Measurements from ENCODE around the gene PKDREJ.

Gene PKDREJ

DNA sequence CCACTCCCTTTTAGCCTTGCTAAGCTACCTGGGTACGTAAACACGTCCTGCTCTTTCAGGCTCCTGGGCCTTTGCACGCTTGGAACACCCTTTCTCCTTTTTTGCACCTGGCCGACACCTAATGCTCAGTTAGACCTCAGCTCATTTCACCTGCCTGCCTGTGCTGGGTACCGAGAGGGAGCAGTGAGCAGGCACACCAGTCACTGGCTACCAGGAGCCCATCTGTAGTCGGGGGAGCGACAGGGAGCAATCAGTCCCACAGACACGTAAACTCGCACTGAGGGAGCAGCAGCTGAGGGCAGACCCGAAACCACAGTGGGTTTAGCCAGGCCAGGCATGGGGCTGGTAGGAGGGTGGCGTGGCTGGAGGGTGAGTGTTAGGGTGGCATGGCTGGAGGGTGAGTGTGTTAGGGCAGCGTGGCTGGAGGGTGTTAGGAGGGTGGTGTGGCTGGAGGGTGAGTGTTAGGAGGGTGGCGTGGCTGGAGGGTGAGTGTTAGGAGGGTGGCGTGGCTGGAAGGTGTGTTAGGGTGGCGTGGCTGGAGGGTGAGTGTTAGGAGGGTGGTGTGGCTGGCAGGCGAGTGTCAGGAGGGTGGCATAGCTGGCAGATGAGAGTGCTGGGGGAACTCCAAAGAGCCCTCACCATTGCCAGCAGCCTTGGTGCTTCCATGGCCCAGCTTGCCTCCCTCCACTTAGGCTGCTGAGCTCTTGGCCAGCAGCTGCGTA is 27.1 kb upstream of the PKDREJ start:
- no peak for DNase-seq

GRCh38 chr22:46289244-46289891 is 26.2 kb upstream of the PKDREJ start:
- no peak for DNase-seq

DNA sequence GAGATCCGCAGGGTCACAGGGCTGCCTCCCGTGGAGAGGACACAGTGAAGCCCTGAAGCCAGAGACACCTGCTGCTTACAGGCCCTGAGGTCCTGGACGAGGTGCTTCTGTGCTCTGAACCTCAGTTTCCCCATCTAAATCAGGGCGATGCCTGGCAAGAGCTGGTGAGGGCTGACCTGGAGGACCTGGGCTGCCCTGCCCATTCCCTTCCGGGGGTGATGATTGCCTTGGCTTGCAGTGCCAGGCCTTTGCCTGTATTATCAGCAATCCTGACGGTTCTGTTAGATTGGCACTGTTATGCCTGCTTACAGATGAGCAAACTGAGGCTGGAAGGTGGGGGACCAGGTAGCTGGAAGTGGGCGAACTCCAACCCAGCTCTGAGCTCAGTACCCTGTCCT is 25.7 kb upstream of the PKDREJ start:
- DNase-seq: no peak

- peak; percentile 40 to 59 (median 48) for DNase-seq
These were observed 25.0 kb upstream of the PKDREJ start for GRCh38 chr22:46287873-46288751.

DNA sequence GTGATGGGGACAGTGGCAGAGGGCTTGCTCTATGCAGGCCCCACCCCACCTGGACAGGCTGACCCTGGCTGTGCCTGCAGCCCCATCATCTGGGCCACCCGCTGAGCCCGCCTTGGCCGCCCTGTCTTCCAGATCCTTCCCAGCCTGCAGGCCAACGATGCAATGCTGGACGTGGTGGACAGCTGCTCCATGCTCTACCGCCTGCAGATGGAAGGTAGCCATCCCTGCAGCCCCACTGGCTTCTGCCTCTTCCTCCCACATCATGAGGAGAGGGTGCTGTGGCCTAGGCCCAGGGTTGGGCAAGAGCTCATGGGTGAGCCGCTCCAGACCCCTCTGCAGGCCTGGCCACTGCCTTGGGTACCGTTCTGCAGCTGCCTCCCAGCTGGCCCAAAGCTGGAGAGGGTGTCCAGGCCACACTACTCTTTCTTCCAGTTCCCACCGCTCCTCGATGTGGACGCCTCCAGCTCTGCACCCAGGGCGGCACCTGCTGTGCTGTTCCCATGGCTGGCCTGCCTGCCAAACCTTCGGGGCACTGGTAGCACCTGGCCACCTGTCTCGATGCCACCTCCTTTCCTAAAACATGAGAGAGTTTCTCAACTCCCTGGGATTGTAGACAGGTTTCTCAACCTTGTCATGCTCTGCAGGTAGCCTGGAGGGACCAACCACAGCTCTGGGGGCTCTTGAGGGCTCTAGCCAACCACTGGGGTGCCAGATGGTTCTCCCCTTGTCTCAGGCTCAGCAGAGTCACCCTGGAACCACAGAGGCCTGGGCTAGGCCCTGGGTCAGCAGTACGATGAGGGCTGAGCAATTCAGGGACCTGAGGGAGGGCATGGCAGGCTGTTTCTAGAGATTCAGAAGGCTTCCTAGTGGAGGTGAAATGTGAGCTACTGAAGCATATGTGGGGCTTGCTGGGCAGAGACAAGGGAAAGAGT is 24.1 kb upstream of the PKDREJ start:
- no peak for DNase-seq

- DNase-seq: no peak
These were observed 22.9 kb upstream of the PKDREJ start for GRCh38 chr22:46286006-46286405.

GRCh38 chr22:46281866-46282678 is 18.9 kb upstream of the PKDREJ start:
- DNase-seq: no peak

GRCh38 chr22:46280999-46281623 is 18.0 kb upstream of the PKDREJ start:
- DNase-seq: peak; percentile 17 to 70 (median 46)

DNA sequence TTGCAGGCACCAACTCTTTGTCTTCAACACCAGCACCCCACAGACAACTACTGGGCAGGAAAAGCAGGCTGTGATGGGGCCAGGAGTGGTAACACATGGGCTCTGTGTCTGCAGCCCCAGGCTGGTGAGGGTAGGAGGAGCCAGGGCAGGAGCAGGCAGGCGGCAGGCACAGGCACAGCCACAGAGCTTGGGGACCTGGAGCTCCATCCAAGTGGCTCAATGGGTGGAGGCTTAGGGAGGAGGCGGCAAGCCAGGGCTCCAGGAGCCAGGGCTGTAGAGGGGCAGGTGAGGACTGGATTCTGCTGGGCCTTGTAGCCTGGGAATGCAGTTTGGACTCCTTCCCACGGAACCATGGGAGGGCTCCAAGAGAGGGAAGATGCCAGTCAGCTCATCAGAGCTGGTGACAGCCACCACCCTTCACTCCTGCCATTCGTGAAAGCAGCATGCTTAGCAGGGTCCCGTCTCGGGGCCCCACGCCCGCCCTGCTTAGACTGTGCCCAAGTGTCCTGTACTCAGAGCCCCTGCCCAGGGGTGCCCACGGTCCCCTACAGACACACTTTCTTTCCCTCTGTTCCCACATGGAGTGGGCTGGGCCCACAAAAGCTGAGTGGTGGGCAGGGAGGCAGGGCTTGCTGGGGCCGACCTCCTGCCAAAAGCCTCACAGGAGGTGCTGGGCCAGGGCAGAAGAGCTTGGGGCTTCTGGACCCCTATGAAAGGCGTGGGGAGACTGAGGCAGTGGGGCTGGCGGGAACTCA is 17.1 kb upstream of the PKDREJ start:
- no peak for DNase-seq

- DNase-seq: no peak
These were observed 15.8 kb upstream of the PKDREJ start for GRCh38 chr22:46278656-46279645.

DNA sequence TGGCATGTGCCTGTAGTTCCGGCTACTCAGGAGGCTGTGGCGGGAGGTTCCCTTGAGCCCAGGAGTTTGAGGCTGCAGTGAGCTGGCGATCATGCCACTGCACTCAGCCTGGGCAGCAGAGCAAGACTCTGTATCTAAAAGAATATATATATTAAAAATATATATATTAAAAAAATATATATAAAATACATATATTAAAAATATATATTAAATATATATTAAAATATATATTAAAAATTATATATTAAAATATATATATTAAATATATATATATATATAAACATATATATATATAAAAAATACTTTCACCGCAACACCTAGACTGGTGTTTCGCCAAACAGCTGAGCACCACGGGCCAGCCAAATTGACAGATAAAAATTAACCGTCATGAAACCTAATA is 13.4 kb upstream of the PKDREJ start:
- DNase-seq: no peak

- DNase-seq: peak in 1 of 4 experiments; percentile 22
These were observed 12.4 kb upstream of the PKDREJ start for GRCh38 chr22:46275455-46276122.

GRCh38 chr22:46274381-46274780 is 11.2 kb upstream of the PKDREJ start:
- DNase-seq: no peak

GRCh38 chr22:46273432-46274148 is 10.4 kb upstream of the PKDREJ start:
- DNase-seq: no peak

DNA sequence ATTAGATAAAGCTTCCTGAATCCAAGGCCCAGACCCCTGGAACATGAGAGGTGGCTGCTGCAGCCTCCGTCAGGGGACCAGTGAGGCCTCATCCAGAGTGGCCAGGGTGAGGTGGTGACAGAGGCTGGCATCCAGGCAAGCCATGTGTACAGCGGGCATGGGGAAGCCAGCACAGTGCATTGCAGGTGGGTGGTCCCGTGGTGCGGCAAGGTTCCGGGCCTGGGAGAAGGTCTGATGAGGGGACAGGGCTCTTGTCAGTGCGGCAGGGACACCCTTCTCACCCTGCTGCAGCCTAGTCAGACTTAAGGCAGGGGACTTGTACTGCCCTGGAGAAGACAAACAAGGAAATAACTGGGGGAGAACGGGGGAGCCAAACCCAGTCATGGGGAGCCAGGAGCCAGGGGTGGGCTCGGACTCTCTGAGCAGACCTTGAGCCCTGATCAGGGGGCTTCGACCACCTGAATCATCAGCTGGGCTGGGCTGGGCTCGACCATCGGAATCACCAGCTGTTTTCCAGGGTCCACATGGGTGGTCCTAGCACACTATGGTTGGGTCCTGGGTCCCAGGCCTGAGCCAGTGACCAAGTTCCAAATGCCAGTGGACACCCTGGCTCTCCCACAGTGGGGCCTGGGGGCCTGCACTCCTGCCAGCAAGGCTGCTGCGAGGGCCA is 9.8 kb upstream of the PKDREJ start:
- no peak for DNase-seq

GRCh38 chr22:46272196-46272595 is 9.1 kb upstream of the PKDREJ start:
- DNase-seq: no peak

GRCh38 chr22:46269564-46269963 is 6.4 kb upstream of the PKDREJ start:
- no peak for DNase-seq
